K562 (cell line): ENCODE data around the gene CRYBG1. TPM values are rescaled to one million over a fixed set of nuclear protein-coding genes. Genes with fewer than 3 reads are reported as not detected.

Experiments used
- COPS2 ChIP-seq: fragments of 450-650 bp; conservative IDR thresholded peaks from 2 replicates; pipeline ENCODE4 v1.6.1; 2016; ENCODE audit warnings: mild to moderate bottlenecking, moderate library complexity
- ELF2 ChIP-seq: fragments of 250-450 bp; sonication (Bioruptor Pico); IDR thresholded peaks from 2 replicates; pipeline ENCODE4 v1.5.0; 2021; ENCODE audit warnings: mild to moderate bottlenecking
- GTF2E2 ChIP-seq: fragments of 200-800 bp; sonication (Bioruptor generic); IDR thresholded peaks from 2 replicates; pipeline ENCODE4 v1.6.1; 2016; ENCODE audit warnings: missing genetic modification characterization, missing compliant biosample characterization
- GTF2F1 ChIP-seq: IDR thresholded peaks from 2 replicates; pipeline ENCODE4 v1.6.1; 2011; ENCODE audit warnings: low read depth, low read length, improper control_type of control experiment
- HOXB6 ChIP-seq: fragments of 250-450 bp; sonication (Bioruptor Pico); IDR thresholded peaks from 2 replicates; pipeline ENCODE4 v1.5.1; 2022; ENCODE audit warnings: mild to moderate bottlenecking, borderline replicate concordance
- MCM3 ChIP-seq: fragments of 450-650 bp; IDR thresholded peaks from 2 replicates; pipeline ENCODE4 v1.6.1; 2016
- MED1 ChIP-seq: sonication (generic); formaldehyde crosslinking; IDR thresholded peaks from 2 replicates; pipeline ENCODE4 v1.8.1; 2023; ENCODE audit warnings: missing genetic modification reagents, borderline replicate concordance
- PHB2 ChIP-seq: fragments of 450-650 bp; IDR thresholded peaks from 2 replicates; pipeline ENCODE4 v1.6.1; 2017; ENCODE audit warnings: low read depth
- PRMT5 ChIP-seq: sonication (generic); formaldehyde crosslinking; IDR thresholded peaks from 2 replicates; pipeline ENCODE4 v1.5.0; 2020; ENCODE audit warnings: missing genetic modification reagents
- SETDB1 ChIP-seq: IDR thresholded peaks from one replicate; pipeline ENCODE4 v1.6.1; 2012; ENCODE audit warnings: low read length, control low read depth, inconsistent platforms
- SMAD1 ChIP-seq: fragments of 150-350 bp; IDR thresholded peaks from 2 replicates; pipeline ENCODE4 v1.6.1; 2014; ENCODE audit warnings: low read length, low read depth; ENCODE audit not compliant: partially characterized antibody
- TAF7 ChIP-seq: fragments of 450-650 bp; IDR thresholded peaks from 2 replicates; pipeline ENCODE4 v1.6.1; 2016; ENCODE audit warnings: missing genetic modification characterization, missing compliant biosample characterization
- TEAD2 ChIP-seq: fragments of 450-650 bp; IDR thresholded peaks from 2 replicates; pipeline ENCODE4 v1.6.1; 2016; ENCODE audit warnings: missing genetic modification characterization, control low read depth, missing compliant biosample characterization
- ZFP36 ChIP-seq: fragments of 150-350 bp; IDR thresholded peaks from 2 replicates; pipeline ENCODE4 v1.6.1; 2018; ENCODE audit warnings: low read length, low read depth; ENCODE audit not compliant: partially characterized antibody
- ZNF274 ChIP-seq: IDR thresholded peaks from 2 replicates; pipeline ENCODE4 v1.6.1; 2011; ENCODE audit warnings: low read depth, mild to moderate bottlenecking, low read length, moderate library complexity, borderline replicate concordance
- polyA plus RNA-seq, 8 experiments: library from polyadenylated mRNA; depleted of rRNA in 4 of 8; stranded (reverse) in 5 of 8; unstranded in 3 of 8; fragments of >200 nt; fragmentation: Nextera tagmentation in 2 of 8; fragmentation: Illumina TruSeq in 1 of 8; extraction: Ambion mirVana in 2 of 8; extraction: Trizol in 1 of 8; gene quantifications; 2 replicates each; pipeline versions ENCODE4 v1.2.1 to v1.2.3, GENCODE V29; 2011 to 2014; ENCODE audit warnings: inconsistent platforms in 1 of 8, missing spikeins in 1 of 8
- total RNA-seq, 7 experiments: library from RNA; depleted of rRNA in 6 of 7; stranded (reverse); fragments of >200 nt in 6 of 7; fragmentation: Illumina TruSeq in 2 of 7; extraction: Trizol in 2 of 7; gene quantifications; 2 replicates each; pipeline versions ENCODE4 v1.2.1 to v1.2.3, GENCODE V29; 2011 to 2021; ENCODE audit warnings: low replicate concordance in 1 of 7
- TF ChIP-seq, protein P1 (sequence below): IDR thresholded peaks from 2 replicates; pipeline ENCODE4 v1.6.1; 2012; ENCODE audit warnings: low read depth, low read length, improper control_type of control experiment, borderline replicate concordance
- TF ChIP-seq, protein P2 (sequence below), 2 experiments: IDR thresholded peaks; 2 replicates each; pipeline ENCODE4 v1.6.1; 2011; ENCODE audit warnings: borderline replicate concordance in 1 of 2, control low read depth in 1 of 2, low read depth in 1 of 2, low read length in 1 of 2, mild to moderate bottlenecking in 1 of 2, mixed read lengths in 1 of 2, moderate library complexity in 1 of 2; ENCODE audit not compliant: insufficient read depth in 1 of 2, insufficient read length in 1 of 2, poor library complexity in 1 of 2, severe bottlenecking in 1 of 2; ENCODE audit errors: extremely low read depth in 1 of 2
- TF ChIP-seq, protein P3 (sequence below), 3 experiments: fragments of 200-800 bp in 1 of 3; fragments of 250-450 bp in 1 of 3; fragments of 450-650 bp in 1 of 3; sonication (Bioruptor Pico) in 1 of 3; sonication (Bioruptor generic) in 1 of 3; formaldehyde crosslinking in 1 of 3; IDR thresholded peaks; 2 replicates each; pipeline versions ENCODE4 v1.6.1 to v1.8.0; 2016 to 2022; ENCODE audit warnings: mild to moderate bottlenecking in 2 of 3, missing genetic modification characterization in 2 of 3, missing compliant biosample characterization in 1 of 3, moderate library complexity in 1 of 3

The CRYBG1 gene
- total and polyA plus RNA-seq, 9 of the 15 experiments (the other 6 are each of a cell fraction or from before 2014, with no cell fraction given), result 0.07 to 0.47 (median 0.11) TPM

DNA sequence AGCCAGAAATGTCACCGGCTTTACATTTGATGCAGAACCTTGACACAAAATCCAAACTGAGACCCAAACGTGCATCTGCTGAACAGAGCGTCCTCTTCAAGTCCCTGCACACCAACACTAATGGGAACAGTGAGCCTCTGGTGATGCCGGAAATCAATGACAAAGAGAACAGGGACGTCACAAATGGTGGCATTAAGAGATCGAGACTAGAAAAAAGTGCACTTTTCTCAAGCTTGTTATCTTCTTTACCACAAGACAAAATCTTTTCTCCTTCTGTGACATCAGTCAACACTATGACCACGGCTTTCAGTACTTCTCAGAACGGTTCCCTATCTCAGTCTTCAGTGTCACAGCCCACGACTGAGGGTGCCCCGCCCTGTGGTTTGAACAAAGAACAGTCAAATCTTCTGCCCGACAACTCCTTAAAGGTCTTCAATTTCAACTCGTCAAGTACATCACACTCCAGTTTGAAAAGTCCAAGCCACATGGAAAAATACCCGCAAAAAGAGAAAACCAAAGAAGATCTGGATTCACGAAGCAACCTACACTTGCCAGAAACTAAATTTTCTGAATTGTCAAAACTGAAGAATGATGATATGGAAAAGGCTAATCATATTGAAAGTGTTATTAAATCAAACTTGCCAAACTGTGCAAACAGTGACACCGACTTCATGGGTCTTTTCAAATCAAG lies 160.3 kb downstream of the CRYBG1 start (continued):
- TF ChIP-seq GTF2F1, result no peak
- TF ChIP-seq MCM3, result no peak
- no peak for TF ChIP-seq PRMT5
- TF ChIP-seq TAF7, result no peak
- no peak for TF ChIP-seq ELF2
- TF ChIP-seq, protein P1, sequence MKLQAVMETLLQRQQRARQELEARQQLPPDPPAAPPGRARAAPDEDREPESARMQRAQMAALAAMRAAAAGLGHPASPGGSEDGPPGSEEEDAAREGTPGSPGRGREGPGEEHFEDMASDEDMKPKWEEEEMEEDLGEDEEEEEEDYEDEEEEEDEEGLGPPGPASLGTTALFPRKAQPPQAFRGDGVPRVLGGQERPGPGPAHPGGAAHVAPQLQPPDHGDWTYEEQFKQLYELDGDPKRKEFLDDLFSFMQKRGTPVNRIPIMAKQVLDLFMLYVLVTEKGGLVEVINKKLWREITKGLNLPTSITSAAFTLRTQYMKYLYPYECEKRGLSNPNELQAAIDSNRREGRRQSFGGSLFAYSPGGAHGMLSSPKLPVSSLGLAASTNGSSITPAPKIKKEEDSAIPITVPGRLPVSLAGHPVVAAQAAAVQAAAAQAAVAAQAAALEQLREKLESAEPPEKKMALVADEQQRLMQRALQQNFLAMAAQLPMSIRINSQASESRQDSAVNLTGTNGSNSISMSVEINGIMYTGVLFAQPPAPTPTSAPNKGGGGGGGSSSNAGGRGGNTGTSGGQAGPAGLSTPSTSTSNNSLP, result no peak
- TF ChIP-seq, protein P2, sequence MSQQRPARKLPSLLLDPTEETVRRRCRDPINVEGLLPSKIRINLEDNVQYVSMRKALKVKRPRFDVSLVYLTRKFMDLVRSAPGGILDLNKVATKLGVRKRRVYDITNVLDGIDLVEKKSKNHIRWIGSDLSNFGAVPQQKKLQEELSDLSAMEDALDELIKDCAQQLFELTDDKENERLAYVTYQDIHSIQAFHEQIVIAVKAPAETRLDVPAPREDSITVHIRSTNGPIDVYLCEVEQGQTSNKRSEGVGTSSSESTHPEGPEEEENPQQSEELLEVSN (IDR thresholded peaks at IDR 0.05; ENCODE audit: borderline replicate concordance in 1 of 2, extremely low read depth in 1 of 2, insufficient read depth in 1 of 2, insufficient read length in 1 of 2, low read depth in 1 of 2, low read length in 1 of 2, poor library complexity in 1 of 2, severe bottlenecking in 1 of 2), result no peak
- no peak for TF ChIP-seq ZFP36
- TF ChIP-seq TEAD2 (tag), result no peak
- no peak for TF ChIP-seq ZNF274
- TF ChIP-seq, protein P3, sequence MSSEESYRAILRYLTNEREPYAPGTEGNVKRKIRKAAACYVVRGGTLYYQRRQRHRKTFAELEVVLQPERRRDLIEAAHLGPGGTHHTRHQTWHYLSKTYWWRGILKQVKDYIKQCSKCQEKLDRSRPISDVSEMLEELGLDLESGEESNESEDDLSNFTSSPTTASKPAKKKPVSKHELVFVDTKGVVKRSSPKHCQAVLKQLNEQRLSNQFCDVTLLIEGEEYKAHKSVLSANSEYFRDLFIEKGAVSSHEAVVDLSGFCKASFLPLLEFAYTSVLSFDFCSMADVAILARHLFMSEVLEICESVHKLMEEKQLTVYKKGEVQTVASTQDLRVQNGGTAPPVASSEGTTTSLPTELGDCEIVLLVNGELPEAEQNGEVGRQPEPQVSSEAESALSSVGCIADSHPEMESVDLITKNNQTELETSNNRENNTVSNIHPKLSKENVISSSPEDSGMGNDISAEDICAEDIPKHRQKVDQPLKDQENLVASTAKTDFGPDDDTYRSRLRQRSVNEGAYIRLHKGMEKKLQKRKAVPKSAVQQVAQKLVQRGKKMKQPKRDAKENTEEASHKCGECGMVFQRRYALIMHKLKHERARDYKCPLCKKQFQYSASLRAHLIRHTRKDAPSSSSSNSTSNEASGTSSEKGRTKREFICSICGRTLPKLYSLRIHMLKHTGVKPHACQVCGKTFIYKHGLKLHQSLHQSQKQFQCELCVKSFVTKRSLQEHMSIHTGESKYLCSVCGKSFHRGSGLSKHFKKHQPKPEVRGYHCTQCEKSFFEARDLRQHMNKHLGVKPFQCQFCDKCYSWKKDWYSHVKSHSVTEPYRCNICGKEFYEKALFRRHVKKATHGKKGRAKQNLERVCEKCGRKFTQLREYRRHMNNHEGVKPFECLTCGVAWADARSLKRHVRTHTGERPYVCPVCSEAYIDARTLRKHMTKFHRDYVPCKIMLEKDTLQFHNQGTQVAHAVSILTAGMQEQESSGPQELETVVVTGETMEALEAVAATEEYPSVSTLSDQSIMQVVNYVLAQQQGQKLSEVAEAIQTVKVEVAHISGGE (CRISPR knock-in tag; IDR thresholded peaks at IDR 0.05), result no peak
- TF ChIP-seq MED1 (CRISPR knock-in tag), result no peak
- TF ChIP-seq PHB2, result peak; percentile 70; the same call in 1 of the 2 replicates
- TF ChIP-seq COPS2, result no peak
- TF ChIP-seq SETDB1, result no peak
- TF ChIP-seq GTF2E2, result no peak
- peak; percentile 34 for TF ChIP-seq SMAD1
- no peak for TF ChIP-seq HOXB6 (CRISPR knock-in tag)
